HG03045 (cell line): ENCODE data around the gene LSR.
"Not testable (repeated sequence)": the region's sequence is repeated elsewhere in the genome, so short reads cannot be mapped to it uniquely, and the experiment has no call there.

ENCODE experiments used
- ATAC-seq: cut with Tn5 transposase; IDR thresholded peaks from one replicate; pipeline ENCODE4 v1.9.1; 2021; ENCODE audit warnings: mild to moderate bottlenecking, moderate library complexity; ENCODE audit not compliant: unreplicated experiment

Gene LSR

GRCh38 chr19:35216833-35217648 is 31.8 kb upstream of the LSR start:
- ATAC-seq: no peak

GRCh38 chr19:35217649-35217990 is 31.2 kb upstream of the LSR start:
- ATAC-seq: no peak

GRCh38 chr19:35219008-35219407 is 29.8 kb upstream of the LSR start:
- no peak for ATAC-seq

GRCh38 chr19:35220315-35220921 is 28.4 kb upstream of the LSR start:
- ATAC-seq: no peak

- ATAC-seq: not testable (repeated sequence)
These were observed 27.7 kb upstream of the LSR start for GRCh38 chr19:35220973-35221590.

- no peak for ATAC-seq
These were observed 26.3 kb upstream of the LSR start for GRCh38 chr19:35222373-35223015.

- ATAC-seq: no peak
These were observed 25.6 kb upstream of the LSR start for GRCh38 chr19:35223084-35223790.

- ATAC-seq: no peak
These were observed 24.8 kb upstream of the LSR start for GRCh38 chr19:35223862-35224505.

- ATAC-seq: no peak
These were observed 23.9 kb upstream of the LSR start for GRCh38 chr19:35224681-35225571.

GRCh38 chr19:35225951-35226350 is 22.9 kb upstream of the LSR start:
- ATAC-seq: no peak

- ATAC-seq: no peak
These were observed 22.1 kb upstream of the LSR start for GRCh38 chr19:35226748-35227147.

- no peak for ATAC-seq
These were observed 20.4 kb upstream of the LSR start, which contains the start of gene FAM187B for GRCh38 chr19:35228177-35228930. Gene FAM187B, minus strand, starts transcription at chr19:35228739. Its CDS starts 59 bp downstream, at chr19:35228680.

- ATAC-seq: no peak
These were observed 19.2 kb upstream of the LSR start for GRCh38 chr19:35229601-35230000.

GRCh38 chr19:35231956-35232645 is 16.7 kb upstream of the LSR start:
- ATAC-seq: no peak

GRCh38 chr19:35232912-35233311 is 15.9 kb upstream of the LSR start:
- ATAC-seq: no peak

GRCh38 chr19:35236638-35237400 is 12.0 kb upstream of the LSR start:
- no peak for ATAC-seq

GRCh38 chr19:35239597-35239996 is 9.2 kb upstream of the LSR start:
- ATAC-seq: not testable (repeated sequence)
